Activated naive CD8-positive, alpha-beta T cell treated with anti-CD3 and anti-CD28 coated beads, Interleukin-2, amount 10 ng/mL, durations not matched to agents 7 days and 5 days (primary cell): ENCODE results near the gene HOMER2. TPM values are rescaled to one million over a fixed set of nuclear protein-coding genes. Genes with fewer than 3 reads are reported as not detected.

Experiments
- ATAC-seq: fragments of 150-1000 bp; cut with Tn5 transposase; one replicate; pipeline ENCODE4 v1.10.0; 2021; ENCODE audit warnings: low read depth, moderate library complexity
- POLR2A ChIA-PET: fragments of 350-600 bp; sonication (Branson Sonifier 250); formaldehyde crosslinking; loops from one replicate; lab custom pipeline; 2021; ENCODE audit warnings: antibody characterized with exemption; lab: Charles Lee
- DNase-seq: peaks from one replicate; pipeline ENCODE4 v3.0.0; 2021
- H3K27ac Mint-ChIP-seq: one replicate; pipeline ENCODE4 v1.8.0; 2022; ENCODE audit warnings: mild to moderate bottlenecking, mixed read lengths
- H3K27me3 Mint-ChIP-seq: one replicate; pipeline ENCODE4 v1.8.0; 2022; ENCODE audit warnings: mild to moderate bottlenecking, moderate library complexity, mixed read lengths
- H3K36me3 Mint-ChIP-seq: one replicate; pipeline ENCODE4 v1.8.0; 2021; ENCODE audit warnings: mild to moderate bottlenecking, mixed read lengths
- H3K4me1 Mint-ChIP-seq: one replicate; pipeline ENCODE4 v1.8.0; 2021; ENCODE audit warnings: mixed read lengths
- H3K4me3 Mint-ChIP-seq: one replicate; pipeline ENCODE4 v1.8.0; 2022; ENCODE audit warnings: mild to moderate bottlenecking, moderate library complexity, mixed read lengths
- H3K9me3 Mint-ChIP-seq: one replicate; pipeline ENCODE4 v1.8.0; 2021; ENCODE audit warnings: mixed read lengths
- total RNA-seq, 2 experiments: library from RNA; stranded (reverse); gene quantifications; one replicate each; pipeline ENCODE4 v1.2.3, GENCODE V29; 2021

Gene HOMER2
- total RNA-seq, 2 experiments from 2014 or later: 6.3 to 6.6 TPM

GRCh38 chr15:82851981-82852511, 100.5 kb downstream of the HOMER2 start:
- no peak for ATAC-seq
- DNase-seq: no peak
- Mint-ChIP-seq H3K9me3 (no peaks in the 10 kb centered on the region), H3K27ac (no peak overlapping the region), H3K4me1 (peaks cover 21% of the 10 kb centered on the region), H3K27me3 (no peaks in the 10 kb centered on the region), H3K4me3 (no peak overlapping the region), H3K36me3 (peaks cover 1% of the 10 kb centered on the region)
- POLR2A ChIA-PET: interaction anchor here (0.9 kb wide), 1 partner anchor 148 kb away, joined by 3 read pairs; no protein-coding TSS in a partner anchor

GRCh38 chr15:82851306-82851850, 101.1 kb downstream of the HOMER2 start:
- Mint-ChIP-seq H3K9me3 (no peaks in the 10 kb centered on the region), H3K27ac (no peak overlapping the region), H3K27me3 (no peaks in the 10 kb centered on the region), H3K36me3 (peaks cover 1% of the 10 kb centered on the region), H3K4me1 (peaks cover 21% of the 10 kb centered on the region), H3K4me3 (no peak overlapping the region)
- no peak for DNase-seq
- ATAC-seq: no peak
- POLR2A ChIA-PET: interaction anchor here (0.6 to 0.9 kb wide), 2 partner anchors 149 to 183 kb away, joined by 3 read pairs; no protein-coding TSS in a partner anchor

GRCh38 chr15:82850731-82851130, 101.8 kb downstream of the HOMER2 start:
- no peaks in the 10 kb centered on the region for H3K27me3 Mint-ChIP-seq
- POLR2A ChIA-PET: interaction anchor here (0.6 kb wide), 1 partner anchor 183 kb away, joined by 3 read pairs; no protein-coding TSS in a partner anchor
- H3K36me3 Mint-ChIP-seq: peaks cover 1% of the 10 kb centered on the region
- no peaks in the 10 kb centered on the region for H3K9me3 Mint-ChIP-seq
- H3K4me1 Mint-ChIP-seq: peaks cover 17% of the 10 kb centered on the region
- DNase-seq (no peak), ATAC-seq (no peak)
- no peak overlapping the region for H3K27ac Mint-ChIP-seq
- H3K4me3 Mint-ChIP-seq: no peak overlapping the region

GRCh38 chr15:82849556-82850512, 102.7 kb downstream of the HOMER2 start:
- DNase-seq: peak; percentile 59
- Mint-ChIP-seq H3K4me3 (no peak overlapping the region), H3K9me3 (no peaks in the 10 kb centered on the region), H3K36me3 (peaks cover 1% of the 10 kb centered on the region), H3K27ac (peak overlapping the region; percentile 55), H3K27me3 (peaks cover 2% of the 10 kb centered on the region), H3K4me1 (peaks cover 18% of the 10 kb centered on the region)
- peak; percentile 75 for ATAC-seq
- POLR2A ChIA-PET: interaction anchor here (0.9 to 1.7 kb wide), 2 partner anchors 136 to 150 kb away, joined by 7 read pairs; partner anchors contain the start of gene RAMAC

- Mint-ChIP-seq H3K4me1 (peaks cover 19% of the 10 kb centered on the region), H3K4me3 (no peak overlapping the region), H3K27ac (no peak overlapping the region), H3K9me3 (no peaks in the 10 kb centered on the region), H3K36me3 (peaks cover 1% of the 10 kb centered on the region), H3K27me3 (peaks cover 5% of the 10 kb centered on the region)
- DNase-seq (no peak), ATAC-seq (no peak)
- POLR2A ChIA-PET: interaction anchor here (1.7 kb wide), 1 partner anchor 152 kb away, joined by 7 read pairs; no protein-coding TSS in a partner anchor
Observed at GRCh38 chr15:82848241-82848993, 104.1 kb downstream of the HOMER2 start.

- Mint-ChIP-seq H3K9me3 (no peaks in the 10 kb centered on the region), H3K27me3 (peaks cover 5% of the 10 kb centered on the region), H3K4me1 (peaks cover 14% of the 10 kb centered on the region), H3K4me3 (no peak overlapping the region), H3K36me3 (peaks cover 3% of the 10 kb centered on the region), H3K27ac (no peak overlapping the region)
- POLR2A ChIA-PET: no interaction called here
- ATAC-seq: no peak
- DNase-seq: no peak
Observed at GRCh38 chr15:82847703-82848102, 104.8 kb downstream of the HOMER2 start.

GRCh38 chr15:82846621-82847020, 105.9 kb downstream of the HOMER2 start:
- Mint-ChIP-seq H3K4me1 (peaks cover 13% of the 10 kb centered on the region), H3K36me3 (peaks cover 7% of the 10 kb centered on the region), H3K4me3 (no peak overlapping the region), H3K27me3 (peaks cover 5% of the 10 kb centered on the region), H3K9me3 (no peaks in the 10 kb centered on the region), H3K27ac (no peak overlapping the region)
- no peak for ATAC-seq
- POLR2A ChIA-PET: no interaction called here
- no peak for DNase-seq

GRCh38 chr15:82845686-82846085, 106.8 kb downstream of the HOMER2 start:
- DNase-seq: no peak
- no peak overlapping the region for H3K4me3 Mint-ChIP-seq
- H3K27me3 Mint-ChIP-seq: peaks cover 5% of the 10 kb centered on the region
- peaks cover 9% of the 10 kb centered on the region for H3K36me3 Mint-ChIP-seq
- peaks cover 13% of the 10 kb centered on the region for H3K4me1 Mint-ChIP-seq
- ATAC-seq: no peak
- no peaks in the 10 kb centered on the region for H3K9me3 Mint-ChIP-seq
- POLR2A ChIA-PET: no interaction called here
- H3K27ac Mint-ChIP-seq: no peak overlapping the region

GRCh38 chr15:82843566-82843965, 109.0 kb downstream of the HOMER2 start:
- Mint-ChIP-seq H3K4me1 (peaks cover 5% of the 10 kb centered on the region), H3K27ac (no peak overlapping the region), H3K36me3 (peaks cover 10% of the 10 kb centered on the region), H3K27me3 (peaks cover 5% of the 10 kb centered on the region), H3K4me3 (no peak overlapping the region), H3K9me3 (no peaks in the 10 kb centered on the region)
- DNase-seq (no peak), ATAC-seq (no peak)
- POLR2A ChIA-PET: interaction anchor here (1.1 kb wide), 1 partner anchor 11 kb away, joined by 4 read pairs; no protein-coding TSS in a partner anchor

GRCh38 chr15:82840166-82840565, 112.4 kb downstream of the HOMER2 start:
- Mint-ChIP-seq H3K27me3 (peaks cover 5% of the 10 kb centered on the region), H3K27ac (no peak overlapping the region), H3K9me3 (no peaks in the 10 kb centered on the region), H3K4me1 (peaks cover 5% of the 10 kb centered on the region), H3K36me3 (peaks cover 34% of the 10 kb centered on the region), H3K4me3 (no peak overlapping the region)
- POLR2A ChIA-PET: no interaction called here
- ATAC-seq (no peak), DNase-seq (no peak)

- POLR2A ChIA-PET: no interaction called here
- Mint-ChIP-seq H3K4me1 (no peaks in the 10 kb centered on the region), H3K27ac (no peak overlapping the region), H3K27me3 (no peaks in the 10 kb centered on the region), H3K4me3 (no peak overlapping the region), H3K9me3 (no peaks in the 10 kb centered on the region), H3K36me3 (peaks cover 37% of the 10 kb centered on the region)
- DNase-seq (no peak), ATAC-seq (no peak)
Observed at GRCh38 chr15:82839136-82839535, 113.4 kb downstream of the HOMER2 start.

- H3K27me3 Mint-ChIP-seq: no peaks in the 10 kb centered on the region
- no peak for ATAC-seq
Observed at GRCh38 chr15:82838096-82838735, 114.3 kb downstream of the HOMER2 start.

More at GRCh38 chr15:82838096-82838735, 114.3 kb downstream of the HOMER2 start:
- DNase-seq: no peak
- H3K27ac Mint-ChIP-seq: no peak overlapping the region
- peaks cover 41% of the 10 kb centered on the region for H3K36me3 Mint-ChIP-seq
- POLR2A ChIA-PET: no interaction called here
- H3K4me1 Mint-ChIP-seq: peaks cover under 1% of the 10 kb centered on the region
- no peak overlapping the region for H3K4me3 Mint-ChIP-seq
- H3K9me3 Mint-ChIP-seq: no peaks in the 10 kb centered on the region
